Panc1 (cell line): Measurements from ENCODE around the gene SLC22A5. TPM values are rescaled to one million over a fixed set of nuclear protein-coding genes. Genes with fewer than 3 reads are reported as not detected.

Source experiments
- ATAC-seq: fragments of 200-7000 bp; cut with Tn5 transposase; 2 replicates; pipeline ENCODE4 v1.9.1; 2020; ENCODE audit warnings: mild to moderate bottlenecking, moderate library complexity
- BruUV-seq: library from RNA; stranded (reverse); fragments of 400-500 nt; replicated peaks from 2 replicates; lab custom pipeline; 2021; lab: Mats Ljungman, UMichigan
- CTCF ChIA-PET: fragments of 300-600 bp; sonication (Branson Sonifier 250); formaldehyde crosslinking; loops from one replicate; lab custom pipeline; 2022; ENCODE audit warnings: antibody characterized with exemption; lab: Charles Lee
- POLR2A ChIA-PET: fragments of 300-600 bp; sonication (Branson Sonifier 250); formaldehyde crosslinking; loops from one replicate; lab custom pipeline; 2022; ENCODE audit warnings: antibody characterized with exemption; lab: Charles Lee
- DNase-seq: peaks from one replicate; pipeline ENCODE4 v3.0.0-alpha.2; 2010; ENCODE audit warnings: low read depth, low spot score
- H3K27ac ChIP-seq: 2 replicates; pipeline ENCODE4 v1.5.1; 2011; ENCODE audit warnings: mild to moderate bottlenecking, low read length, inconsistent platforms
- H3K27me3 ChIP-seq: fragments of 200-500 bp; sonication (Bioruptor generic); 2 replicates; pipeline ENCODE4 v1.6.0; 2014; ENCODE audit warnings: low read length, inconsistent platforms; ENCODE audit not compliant: control insufficient read depth, insufficient read depth
- H3K36me3 ChIP-seq: fragments of 200-500 bp; sonication (Bioruptor generic); 2 replicates; pipeline ENCODE4 v1.5.1; 2014; ENCODE audit warnings: inconsistent platforms, mild to moderate bottlenecking, low read length, moderate library complexity; ENCODE audit not compliant: control insufficient read depth, insufficient read depth
- H3K4me1 ChIP-seq: 2 replicates; pipeline ENCODE4 v1.5.1; 2011; ENCODE audit warnings: inconsistent platforms, mild to moderate bottlenecking, low read length, moderate library complexity; ENCODE audit not compliant: control insufficient read depth, insufficient read depth
- H3K4me3 ChIP-seq, 2 experiments: 2 replicates each; pipeline ENCODE4 v1.5.1; 2011 to 2012; ENCODE audit warnings: low read depth in 2 of 2, low read length in 2 of 2, mild to moderate bottlenecking in 2 of 2, inconsistent platforms in 1 of 2, moderate library complexity in 1 of 2
- H3K9me3 ChIP-seq: fragments of 200-500 bp; sonication (Bioruptor generic); 2 replicates; pipeline ENCODE4 v1.5.1; 2014; ENCODE audit warnings: low read depth, mild to moderate bottlenecking, inconsistent platforms, low read length, moderate library complexity; ENCODE audit not compliant: control insufficient read depth, insufficient read depth
- POLR2AphosphoS5 ChIP-seq: IDR thresholded peaks from 2 replicates; pipeline ENCODE4 v1.6.1; 2012; ENCODE audit warnings: mild to moderate bottlenecking, low read depth, low read length, moderate library complexity
- SIN3A ChIP-seq: IDR thresholded peaks from 2 replicates; pipeline ENCODE4 v1.6.1; 2012; ENCODE audit warnings: low read depth, mild to moderate bottlenecking, low read length, moderate library complexity, borderline replicate concordance; ENCODE audit not compliant: insufficient read depth
- TCF7L2 ChIP-seq: IDR thresholded peaks from 2 replicates; pipeline ENCODE4 v1.6.1; 2011; ENCODE audit warnings: mild to moderate bottlenecking, low read depth, low read length, inconsistent platforms
- in situ Hi-C: cut with HindIII; loops from 2 replicates; pipeline ENCODE4 v1.10.0; 2016; ENCODE audit warnings: low sequenced_read_pairs, low pct_unique_long_range_greater_than_20kb
- intact Hi-C: fragments of 100-400 bp; cut with micrococcal nuclease; formaldehyde crosslinking; loops from one replicate; pipeline ENCODE4 v1.10.0; 2022; ENCODE audit not compliant: unreplicated experiment
- total RNA-seq: library from RNA; stranded (reverse); gene quantifications from one replicate; pipeline ENCODE4 v1.2.1, GENCODE V29; 2021; ENCODE audit not compliant: unreplicated experiment
- TF ChIP-seq, protein P1 (sequence below), 2 experiments: IDR thresholded peaks; 2 replicates each; pipeline ENCODE4 v1.6.1; 2011 to 2012; ENCODE audit warnings: low read depth in 2 of 2, control low read depth in 1 of 2, low read length in 1 of 2, mild to moderate bottlenecking in 1 of 2, moderate library complexity in 1 of 2; ENCODE audit not compliant: insufficient read depth in 1 of 2
- TF ChIP-seq, protein P2 (sequence below): fragments of 450-650 bp; IDR thresholded peaks from 2 replicates; pipeline ENCODE4 v1.5.1; 2017; ENCODE audit warnings: mild to moderate bottlenecking

The SLC22A5 gene
- total RNA-seq, 1 experiment from 2014 or later: 9.5 TPM

- DNase-seq (no peak), ATAC-seq (no peak)
- POLR2A ChIA-PET: no interaction called here
- H3K27ac ChIP-seq: 0 out of 2 replicates have a peak overlapping the region, but pooled peaks have one; percentile 44
- BruUV-seq: no TSS peak
- peaks cover 54% of the 10 kb centered on the region for H3K4me1 ChIP-seq
- H3K9me3 ChIP-seq: no peaks in the 10 kb centered on the region
- CTCF ChIA-PET: interaction anchor here (0.9 kb wide), 1 partner anchor 75 kb away, joined by 3 read pairs; no protein-coding TSS in a partner anchor
- intact Hi-C loops (no loop called here), in situ Hi-C loops (no loop called here)
- H3K27me3 ChIP-seq: no peaks in the 10 kb centered on the region
- no peaks in the 10 kb centered on the region for H3K36me3 ChIP-seq
- H3K4me3 ChIP-seq: no peak overlapping the region
- TF ChIP-seq, protein P1, sequence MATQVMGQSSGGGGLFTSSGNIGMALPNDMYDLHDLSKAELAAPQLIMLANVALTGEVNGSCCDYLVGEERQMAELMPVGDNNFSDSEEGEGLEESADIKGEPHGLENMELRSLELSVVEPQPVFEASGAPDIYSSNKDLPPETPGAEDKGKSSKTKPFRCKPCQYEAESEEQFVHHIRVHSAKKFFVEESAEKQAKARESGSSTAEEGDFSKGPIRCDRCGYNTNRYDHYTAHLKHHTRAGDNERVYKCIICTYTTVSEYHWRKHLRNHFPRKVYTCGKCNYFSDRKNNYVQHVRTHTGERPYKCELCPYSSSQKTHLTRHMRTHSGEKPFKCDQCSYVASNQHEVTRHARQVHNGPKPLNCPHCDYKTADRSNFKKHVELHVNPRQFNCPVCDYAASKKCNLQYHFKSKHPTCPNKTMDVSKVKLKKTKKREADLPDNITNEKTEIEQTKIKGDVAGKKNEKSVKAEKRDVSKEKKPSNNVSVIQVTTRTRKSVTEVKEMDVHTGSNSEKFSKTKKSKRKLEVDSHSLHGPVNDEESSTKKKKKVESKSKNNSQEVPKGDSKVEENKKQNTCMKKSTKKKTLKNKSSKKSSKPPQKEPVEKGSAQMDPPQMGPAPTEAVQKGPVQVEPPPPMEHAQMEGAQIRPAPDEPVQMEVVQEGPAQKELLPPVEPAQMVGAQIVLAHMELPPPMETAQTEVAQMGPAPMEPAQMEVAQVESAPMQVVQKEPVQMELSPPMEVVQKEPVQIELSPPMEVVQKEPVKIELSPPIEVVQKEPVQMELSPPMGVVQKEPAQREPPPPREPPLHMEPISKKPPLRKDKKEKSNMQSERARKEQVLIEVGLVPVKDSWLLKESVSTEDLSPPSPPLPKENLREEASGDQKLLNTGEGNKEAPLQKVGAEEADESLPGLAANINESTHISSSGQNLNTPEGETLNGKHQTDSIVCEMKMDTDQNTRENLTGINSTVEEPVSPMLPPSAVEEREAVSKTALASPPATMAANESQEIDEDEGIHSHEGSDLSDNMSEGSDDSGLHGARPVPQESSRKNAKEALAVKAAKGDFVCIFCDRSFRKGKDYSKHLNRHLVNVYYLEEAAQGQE (IDR thresholded peaks at IDR 0.05; ENCODE audit: insufficient read depth in 1 of 2, low read depth in 2 of 2, low read length in 1 of 2): no peak
- TF ChIP-seq POLR2AphosphoS5: no peak
- TF ChIP-seq, protein P2, sequence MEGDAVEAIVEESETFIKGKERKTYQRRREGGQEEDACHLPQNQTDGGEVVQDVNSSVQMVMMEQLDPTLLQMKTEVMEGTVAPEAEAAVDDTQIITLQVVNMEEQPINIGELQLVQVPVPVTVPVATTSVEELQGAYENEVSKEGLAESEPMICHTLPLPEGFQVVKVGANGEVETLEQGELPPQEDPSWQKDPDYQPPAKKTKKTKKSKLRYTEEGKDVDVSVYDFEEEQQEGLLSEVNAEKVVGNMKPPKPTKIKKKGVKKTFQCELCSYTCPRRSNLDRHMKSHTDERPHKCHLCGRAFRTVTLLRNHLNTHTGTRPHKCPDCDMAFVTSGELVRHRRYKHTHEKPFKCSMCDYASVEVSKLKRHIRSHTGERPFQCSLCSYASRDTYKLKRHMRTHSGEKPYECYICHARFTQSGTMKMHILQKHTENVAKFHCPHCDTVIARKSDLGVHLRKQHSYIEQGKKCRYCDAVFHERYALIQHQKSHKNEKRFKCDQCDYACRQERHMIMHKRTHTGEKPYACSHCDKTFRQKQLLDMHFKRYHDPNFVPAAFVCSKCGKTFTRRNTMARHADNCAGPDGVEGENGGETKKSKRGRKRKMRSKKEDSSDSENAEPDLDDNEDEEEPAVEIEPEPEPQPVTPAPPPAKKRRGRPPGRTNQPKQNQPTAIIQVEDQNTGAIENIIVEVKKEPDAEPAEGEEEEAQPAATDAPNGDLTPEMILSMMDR: no peak
- no peak for TF ChIP-seq TCF7L2
These were observed 54.0 kb downstream of the SLC22A5 start for GRCh38 chr5:132423438-132423898.

GRCh38 chr5:132424167-132424880, 54.8 kb downstream of the SLC22A5 start:
- BruUV-seq: no TSS peak
- DNase-seq (no peak), ATAC-seq (no peak)
- intact Hi-C loops (no loop called here), in situ Hi-C loops (no loop called here)
- Histone ChIP-seq H3K27ac (peak overlapping the region; percentile 45; the same call in 1 of the 2 replicates), H3K9me3 (no peaks in the 10 kb centered on the region), H3K4me3 (no peak overlapping the region), H3K36me3 (no peaks in the 10 kb centered on the region), H3K4me1 (peaks cover 58% of the 10 kb centered on the region), H3K27me3 (no peaks in the 10 kb centered on the region)
- TF ChIP-seq TCF7L2 (no peak), SIN3A (no peak), POLR2AphosphoS5 (no peak)
- TF ChIP-seq, protein P1 (IDR thresholded peaks at IDR 0.05; ENCODE audit: insufficient read depth in 1 of 2, low read depth in 2 of 2, low read length in 1 of 2): no peak
- TF ChIP-seq, protein P2: no peak
- CTCF ChIA-PET: no interaction called here
- POLR2A ChIA-PET: interaction anchor here (0.6 kb wide), 1 partner anchor 72 kb away, joined by 4 read pairs; no protein-coding TSS in a partner anchor
